OCI-LY7 (cell line): ENCODE measurements around the gene TUSC2.

ENCODE experiments used
- CTCF ChIP-seq: fragments of 200-600 bp; sonication (generic); conservative IDR thresholded peaks from 2 replicates; pipeline ENCODE4 v1.5.1; 2014; ENCODE audit warnings: mild to moderate bottlenecking, antibody characterized with exemption, low read length, moderate library complexity, mixed read lengths
- EZH2phosphoT487 ChIP-seq: fragments of 200-600 bp; sonication (generic); IDR thresholded peaks from 2 replicates; pipeline ENCODE4 v1.6.1; 2018; ENCODE audit warnings: low read depth, borderline replicate concordance, mild to moderate bottlenecking, mixed run types, antibody characterized with exemption, low read length, moderate library complexity, mixed read lengths

GRCh38 chr3:50320853-50321335 lies 7.1 kb downstream of the TUSC2 start:
- TF ChIP-seq CTCF (no peak), EZH2phosphoT487 (no peak)
